ENCODE data around the gene HPS4. TPM values are rescaled to one million over a fixed set of nuclear protein-coding genes. Genes with fewer than 3 reads are reported as not detected.
A peak's percentile ranks its signal among the peaks of the same experiment; 100 is the strongest.

HPS4 gene
- total RNA-seq, 1 experiment from 2014 or later, result 21.2 TPM

DNA sequence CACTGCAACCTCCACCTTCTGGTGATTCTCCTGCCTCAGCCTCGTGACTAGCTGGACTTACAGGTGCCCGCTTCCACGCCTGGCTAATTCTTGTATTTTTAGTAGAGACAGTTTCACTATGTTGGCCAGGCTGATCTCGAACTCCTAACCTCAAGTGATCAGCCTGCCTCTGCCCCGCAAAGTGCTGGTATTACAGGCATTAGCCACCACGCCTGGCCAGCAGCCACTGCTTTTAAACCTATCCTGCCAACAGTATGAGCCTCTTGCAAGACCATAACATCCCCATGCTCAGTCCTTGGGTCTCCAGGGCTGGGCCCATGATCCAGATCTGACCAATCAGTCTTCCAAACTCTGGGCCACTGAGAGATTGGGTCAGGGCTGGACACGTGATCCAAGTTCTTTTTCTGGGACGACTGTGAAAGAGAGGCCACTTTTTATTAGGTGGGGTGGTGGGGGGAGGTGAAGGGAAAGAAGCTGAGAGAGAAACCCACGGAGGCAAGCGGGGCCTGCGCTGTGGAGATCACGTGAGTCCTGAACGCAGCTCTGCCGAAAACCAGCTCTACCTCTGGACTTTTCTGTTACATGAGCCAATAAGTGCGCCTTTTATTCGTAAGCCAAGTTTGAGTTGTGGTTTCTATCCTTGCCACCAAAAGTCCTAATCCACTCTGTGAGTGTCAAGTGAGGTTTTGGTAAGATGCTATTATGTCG is 36.6 kb downstream of the HPS4 start:
- H3K27me3 ChIP-seq (ENCODE audit: insufficient read depth, low read depth), result no peaks in the 10 kb centered on the region
- TF ChIP-seq, protein P1, sequence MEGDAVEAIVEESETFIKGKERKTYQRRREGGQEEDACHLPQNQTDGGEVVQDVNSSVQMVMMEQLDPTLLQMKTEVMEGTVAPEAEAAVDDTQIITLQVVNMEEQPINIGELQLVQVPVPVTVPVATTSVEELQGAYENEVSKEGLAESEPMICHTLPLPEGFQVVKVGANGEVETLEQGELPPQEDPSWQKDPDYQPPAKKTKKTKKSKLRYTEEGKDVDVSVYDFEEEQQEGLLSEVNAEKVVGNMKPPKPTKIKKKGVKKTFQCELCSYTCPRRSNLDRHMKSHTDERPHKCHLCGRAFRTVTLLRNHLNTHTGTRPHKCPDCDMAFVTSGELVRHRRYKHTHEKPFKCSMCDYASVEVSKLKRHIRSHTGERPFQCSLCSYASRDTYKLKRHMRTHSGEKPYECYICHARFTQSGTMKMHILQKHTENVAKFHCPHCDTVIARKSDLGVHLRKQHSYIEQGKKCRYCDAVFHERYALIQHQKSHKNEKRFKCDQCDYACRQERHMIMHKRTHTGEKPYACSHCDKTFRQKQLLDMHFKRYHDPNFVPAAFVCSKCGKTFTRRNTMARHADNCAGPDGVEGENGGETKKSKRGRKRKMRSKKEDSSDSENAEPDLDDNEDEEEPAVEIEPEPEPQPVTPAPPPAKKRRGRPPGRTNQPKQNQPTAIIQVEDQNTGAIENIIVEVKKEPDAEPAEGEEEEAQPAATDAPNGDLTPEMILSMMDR (conservative IDR thresholded peaks at IDR 0.05), result no peak
- no peak for TF ChIP-seq EZH2 (IDR thresholded peaks at IDR 0.05; ENCODE audit: low read depth)
- no peak overlapping the region for H3K4me2 ChIP-seq
- H4K20me1 ChIP-seq (ENCODE audit: insufficient read depth), result no peaks in the 10 kb centered on the region
- no peak overlapping the region for H3K27ac ChIP-seq
- POLR2A ChIA-PET (ENCODE audit: unreplicated experiment), result no interaction called here
- CTCF ChIA-PET, result no interaction called here
- intact Hi-C loops (cut with micrococcal nuclease; ENCODE audit: unreplicated experiment), result no loop called here
- BruUV-seq (replicated peaks), result TSS peak; percentile 19
- DNase-seq, result no peak
- H2AFZ ChIP-seq, result no peak overlapping the region
- H3K79me2 ChIP-seq (ENCODE audit: low read depth), result no peaks in the 10 kb centered on the region
- no peak overlapping the region for H3K4me3 ChIP-seq
- no peaks in the 10 kb centered on the region for H3K4me1 ChIP-seq (replicated peaks; ENCODE audit: insufficient read depth)
- no peaks in the 10 kb centered on the region for H3K36me3 ChIP-seq (ENCODE audit: low read depth)
- no peaks in the 10 kb centered on the region for H3F3A ChIP-seq (ENCODE audit: insufficient read depth, low read depth)
- no peaks in the 10 kb centered on the region for H3K9me2 ChIP-seq (ENCODE audit: insufficient read depth)
- H3K9me3 ChIP-seq (ENCODE audit: insufficient read depth, low read depth), result no peaks in the 10 kb centered on the region

DNA sequence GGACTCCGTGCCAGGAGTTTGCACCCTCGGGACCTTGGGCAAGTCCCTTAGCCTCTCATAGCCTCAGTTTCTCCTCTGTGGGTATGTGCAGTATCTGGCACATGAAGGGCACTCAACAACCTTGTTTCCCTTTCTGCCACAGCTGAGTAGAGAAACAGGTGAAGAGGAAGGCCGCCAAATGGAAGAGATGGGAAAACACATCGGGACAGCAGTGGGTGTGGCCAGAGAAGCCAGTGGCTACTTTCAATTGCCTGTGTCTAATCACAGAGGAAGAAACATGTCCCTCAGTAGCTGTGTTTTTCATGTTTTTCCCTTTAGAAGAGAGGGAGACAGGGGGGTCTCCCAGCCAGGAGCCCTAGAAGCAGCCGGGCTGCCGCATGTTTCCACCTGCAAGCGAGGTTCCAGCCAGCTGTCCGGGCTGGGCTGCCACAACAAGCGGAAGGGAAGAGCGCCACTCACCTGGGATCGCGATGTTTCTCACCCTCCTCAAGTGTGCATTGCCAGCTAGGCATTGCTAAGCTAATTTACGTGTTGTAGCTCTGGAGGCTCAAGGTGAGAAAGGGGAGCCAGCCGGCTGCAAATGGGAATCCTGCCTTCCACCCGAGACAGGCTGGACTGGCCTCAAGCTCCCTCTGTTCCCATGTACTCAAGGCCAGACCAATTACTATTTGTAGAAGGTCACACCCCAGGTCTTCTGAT is 37.9 kb downstream of the HPS4 start:
- Histone ChIP-seq H3K36me3 (ENCODE audit: low read depth) (no peaks in the 10 kb centered on the region), H3K4me1 (replicated peaks; ENCODE audit: insufficient read depth) (no peaks in the 10 kb centered on the region), H3K27me3 (ENCODE audit: insufficient read depth, low read depth) (no peaks in the 10 kb centered on the region), H3K27ac (no peak overlapping the region), H4K20me1 (ENCODE audit: insufficient read depth) (no peaks in the 10 kb centered on the region), H3K4me3 (no peak overlapping the region), H3K9me2 (ENCODE audit: insufficient read depth) (no peaks in the 10 kb centered on the region), H3K9me3 (ENCODE audit: insufficient read depth, low read depth) (no peaks in the 10 kb centered on the region), H3K79me2 (ENCODE audit: low read depth) (no peaks in the 10 kb centered on the region), H3K4me2 (no peak overlapping the region), H2AFZ (no peak overlapping the region), H3F3A (ENCODE audit: insufficient read depth, low read depth) (no peaks in the 10 kb centered on the region)
- intact Hi-C loops (cut with micrococcal nuclease; ENCODE audit: unreplicated experiment), result no loop called here
- no peak for DNase-seq
- no TSS peak for BruUV-seq (replicated peaks)
- CTCF ChIA-PET, result no interaction called here
- POLR2A ChIA-PET (ENCODE audit: unreplicated experiment), result no interaction called here
- no peak for TF ChIP-seq EZH2 (IDR thresholded peaks at IDR 0.05; ENCODE audit: low read depth)
- TF ChIP-seq, protein P1 (conservative IDR thresholded peaks at IDR 0.05), result no peak

DNA sequence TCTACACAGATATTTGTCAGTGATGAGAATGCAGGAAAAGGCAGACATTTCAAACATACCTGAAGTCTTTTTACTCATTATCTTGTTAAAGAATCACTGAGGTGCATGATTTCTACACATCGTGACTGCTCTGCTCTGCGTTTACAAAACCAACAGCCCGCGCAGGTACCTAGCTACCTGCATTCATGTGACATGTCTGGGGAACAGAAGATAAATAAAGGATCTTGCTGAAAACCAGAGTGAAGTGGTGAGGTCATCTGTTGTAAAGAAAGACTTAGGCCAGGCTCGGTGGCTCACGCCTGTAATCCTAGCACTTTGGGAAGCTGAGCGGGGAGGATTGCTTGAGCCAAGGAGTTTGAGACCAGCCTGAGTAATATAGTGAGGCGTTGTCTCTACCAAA is 38.8 kb downstream of the HPS4 start:
- no peaks in the 10 kb centered on the region for H4K20me1 ChIP-seq (ENCODE audit: insufficient read depth)
- H3K79me2 ChIP-seq (ENCODE audit: low read depth), result no peaks in the 10 kb centered on the region
- H3K4me3 ChIP-seq, result no peak overlapping the region
- DNase-seq, result no peak
- H3F3A ChIP-seq (ENCODE audit: insufficient read depth, low read depth), result no peaks in the 10 kb centered on the region
- BruUV-seq (replicated peaks), result no TSS peak
- ChIA-PET POLR2A (ENCODE audit: unreplicated experiment) (no interaction called here), CTCF (no interaction called here)
- TF ChIP-seq, protein P1 (conservative IDR thresholded peaks at IDR 0.05), result no peak
- no peak for TF ChIP-seq EZH2 (IDR thresholded peaks at IDR 0.05; ENCODE audit: low read depth)
- intact Hi-C loops (cut with micrococcal nuclease; ENCODE audit: unreplicated experiment), result no loop called here
- H3K4me1 ChIP-seq (replicated peaks; ENCODE audit: insufficient read depth), result no peaks in the 10 kb centered on the region
- H2AFZ ChIP-seq, result no peak overlapping the region
- no peaks in the 10 kb centered on the region for H3K36me3 ChIP-seq (ENCODE audit: low read depth)
- H3K9me3 ChIP-seq (ENCODE audit: insufficient read depth, low read depth), result no peaks in the 10 kb centered on the region
- H3K9me2 ChIP-seq (ENCODE audit: insufficient read depth), result no peaks in the 10 kb centered on the region
- no peaks in the 10 kb centered on the region for H3K27me3 ChIP-seq (ENCODE audit: insufficient read depth, low read depth)
- H3K27ac ChIP-seq, result no peak overlapping the region
- H3K4me2 ChIP-seq, result no peak overlapping the region

Data from PC-9 (cell line).